ENCODE measurements around the gene HSP90AA1. TPM values are rescaled to one million over a fixed set of nuclear protein-coding genes. Genes with fewer than 3 reads are reported as not detected.

The HSP90AA1 gene
- total and polyA plus RNA-seq, 8 donors: 103 to 279 (median 224) TPM

- TF ChIP-seq POLR2A (IDR thresholded peaks at IDR 0.05) (no peak), POLR2AphosphoS5 (IDR thresholded peaks at IDR 0.05) (no peak), EP300 (IDR thresholded peaks at IDR 0.05) (no peak), CTCF (IDR thresholded peaks at IDR 0.05) (no peak)
Observed at GRCh38 chr14:102049258-102050025, 37.4 kb downstream of the HSP90AA1 start.

GRCh38 chr14:102047808-102048540, 38.9 kb downstream of the HSP90AA1 start:
- H3K4me3 ChIP-seq: no peak overlapping the region
- WGBS, 5 donors: 90 to 95% (median 94%) methylated on average over 33 of the region's 33 CpGs
- no peak overlapping the region for H3K27ac ChIP-seq
- intact Hi-C loops (cut with DNase I; ENCODE audit: low total_unique reads): loop anchor here (5.0 kb wide), 1 partner anchor 49 kb away; no protein-coding TSS in a partner anchor
- H3K36me3 ChIP-seq: peaks cover 72 to 100% (median 94%) of the 10 kb centered on the region in 4 donors
- TF ChIP-seq CTCF (IDR thresholded peaks at IDR 0.05) (no peak), POLR2AphosphoS5 (IDR thresholded peaks at IDR 0.05) (no peak), POLR2A (IDR thresholded peaks at IDR 0.05) (no peak), EP300 (IDR thresholded peaks at IDR 0.05) (no peak)
- no peaks in the 10 kb centered on the region for H3K27me3 ChIP-seq
- no peak for DNase-seq
- H3K4me1 ChIP-seq: peaks cover 0 to 20% (median 11%) of the 10 kb centered on the region in 4 donors
- H3K9me3 ChIP-seq: no peaks in the 10 kb centered on the region

More at GRCh38 chr14:102049258-102050025, 37.4 kb downstream of the HSP90AA1 start:
- intact Hi-C loops (cut with DNase I; ENCODE audit: low total_unique reads): loop anchor here (5.0 kb wide), 1 partner anchor 48 kb away; no protein-coding TSS in a partner anchor
- Histone ChIP-seq H3K9me3 (no peaks in the 10 kb centered on the region), H3K4me1 (peaks cover 0 to 20% (median 11%) of the 10 kb centered on the region in 4 donors), H3K27ac (no peak overlapping the region), H3K27me3 (no peaks in the 10 kb centered on the region), H3K36me3 (peaks cover 59 to 100% (median 87%) of the 10 kb centered on the region in 4 donors), H3K4me3 (no peak overlapping the region)
- WGBS, 5 donors: 72 to 93% (median 90%) methylated on average over 9 to 25 of the region's 25 CpGs
- no peak for DNase-seq

- TF ChIP-seq EP300 (IDR thresholded peaks at IDR 0.05) (no peak), POLR2A (IDR thresholded peaks at IDR 0.05) (no peak), CTCF (IDR thresholded peaks at IDR 0.05) (peak in 5 of 7 experiments; percentile 24 to 71 (median 44)), POLR2AphosphoS5 (IDR thresholded peaks at IDR 0.05) (peak in 1 of 3 donors; percentile 76)
- 32 to 55% (median 39%) methylated on average over 21 to 23 of the region's 23 CpGs for WGBS, 5 donors
- intact Hi-C loops (cut with DNase I; ENCODE audit: low total_unique reads): loop anchor here (5.0 kb wide), 1 partner anchor 51 kb away; no protein-coding TSS in a partner anchor
- Histone ChIP-seq H3K4me1 (peaks cover 0 to 20% (median 11%) of the 10 kb centered on the region in 4 donors), H3K27me3 (no peaks in the 10 kb centered on the region), H3K9me3 (no peaks in the 10 kb centered on the region), H3K4me3 (no peak overlapping the region), H3K27ac (peak overlapping the region in 3 of 5 donors; percentile 4 to 62 (median 47)), H3K36me3 (peaks cover 72 to 100% (median 94%) of the 10 kb centered on the region in 4 donors)
- DNase-seq: peak; percentile 92 to 96
Observed at GRCh38 chr14:102046337-102047278, 40.2 kb downstream of the HSP90AA1 start.
